NT2/D1 (cell line): ENCODE data around the gene GSTM1.
A peak's percentile ranks its signal among the peaks of the same experiment; 100 is the strongest.
"Not testable (repeated sequence)": the region's sequence is repeated elsewhere in the genome, so short reads cannot be mapped to it uniquely, and the experiment has no call there.

ENCODE experiments used
- DNase-seq: peaks from one replicate; pipeline ENCODE4 v3.0.0-alpha.2; 2011; ENCODE audit warnings: low read depth, low spot score
- H3K27me3 ChIP-seq: 2 replicates; pipeline ENCODE4 v1.6.0; 2011; ENCODE audit warnings: mild to moderate bottlenecking; ENCODE audit not compliant: insufficient read length, insufficient read depth
- H3K36me3 ChIP-seq: 2 replicates; pipeline ENCODE4 v1.6.1; 2011; ENCODE audit warnings: mild to moderate bottlenecking, low read length, mixed read lengths; ENCODE audit not compliant: insufficient read depth, insufficient read length
- H3K4me1 ChIP-seq: 2 replicates; pipeline ENCODE4 v1.5.1; 2011; ENCODE audit not compliant: insufficient read depth, insufficient read length
- H3K4me3 ChIP-seq: 2 replicates; pipeline ENCODE4 v1.5.1; 2011; ENCODE audit warnings: low read depth; ENCODE audit not compliant: insufficient read length
- H3K9ac ChIP-seq: 2 replicates; pipeline ENCODE4 v1.6.0; 2011; ENCODE audit warnings: low read depth; ENCODE audit not compliant: insufficient read length
- H3K9me3 ChIP-seq: 2 replicates; pipeline ENCODE4 v1.5.1; 2011; ENCODE audit warnings: mild to moderate bottlenecking, low read length; ENCODE audit not compliant: insufficient read depth
- SUZ12 ChIP-seq: IDR thresholded peaks from 2 replicates; pipeline ENCODE4 v1.6.1; 2011; ENCODE audit not compliant: insufficient read length, insufficient read depth; ENCODE audit errors: extremely low read depth
- YY1 ChIP-seq: IDR thresholded peaks from 2 replicates; pipeline ENCODE4 v1.6.1; 2011; ENCODE audit not compliant: insufficient read length, insufficient read depth
- ZNF274 ChIP-seq: IDR thresholded peaks from 2 replicates; pipeline ENCODE4 v1.6.1; 2011; ENCODE audit warnings: mild to moderate bottlenecking, low read depth, low read length

GSTM1 gene

DNA sequence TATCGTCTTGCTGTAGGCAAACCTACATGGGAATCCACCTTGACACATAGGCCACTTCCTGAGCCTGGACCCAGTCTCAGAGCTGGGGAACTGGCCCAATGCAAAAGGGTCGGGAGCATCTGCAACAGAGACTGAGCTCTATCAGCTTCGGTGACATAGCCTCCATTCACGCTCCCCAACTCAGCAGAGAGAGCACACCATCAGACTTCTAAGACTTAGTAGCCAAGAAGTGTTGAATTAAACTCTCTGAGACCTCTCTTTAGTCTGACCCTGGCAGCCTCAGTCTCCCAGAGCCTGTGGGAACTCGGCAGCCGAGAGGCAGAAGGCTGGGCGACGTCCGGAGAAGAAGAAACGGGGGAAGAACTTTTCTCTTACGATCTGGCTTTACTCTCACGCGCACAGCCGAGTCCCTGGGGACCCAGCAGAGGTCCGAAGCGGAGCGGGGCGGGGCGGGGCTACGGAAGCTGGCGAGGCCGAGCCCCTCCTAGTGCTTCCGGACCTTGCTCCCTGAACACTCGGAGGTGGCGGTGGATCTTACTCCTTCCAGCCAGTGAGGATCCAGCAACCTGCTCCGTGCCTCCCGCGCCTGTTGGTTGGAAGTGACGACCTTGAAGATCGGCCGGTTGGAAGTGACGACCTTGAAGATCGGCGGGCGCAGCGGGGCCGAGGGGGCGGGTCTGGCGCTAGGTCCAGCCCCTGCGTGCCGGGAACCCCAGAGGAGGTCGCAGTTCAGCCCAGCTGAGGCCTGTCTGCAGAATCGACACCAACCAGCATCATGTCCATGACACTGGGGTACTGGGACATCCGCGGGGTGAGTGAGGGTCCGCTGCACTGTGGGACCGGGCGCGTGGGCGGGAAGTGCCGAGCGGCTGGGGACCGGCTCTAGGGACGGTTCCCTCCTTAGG, 31.8 kb upstream of the GSTM1 start, which contains the start of gene GSTM4:
TSS of gene GSTM4 (plus strand) at position 485 of the 905 bp plus-strand sequence. CDS start at position 776, 291 bp downstream.
- H3K4me3 ChIP-seq = peak within 1 kb of the TSS; percentile 71
- no peak for TF ChIP-seq ZNF274
- TF ChIP-seq SUZ12 = no peak
- TF ChIP-seq YY1 = no peak
- DNase-seq = peak; percentile 71
- H3K9ac ChIP-seq = peak within 1 kb of the TSS; percentile 76
- no peaks in the 10 kb centered on the region for H3K9me3 ChIP-seq
- H3K4me1 ChIP-seq = no peaks in the 10 kb centered on the region
- no peaks in the 10 kb centered on the region for H3K36me3 ChIP-seq
- peaks cover 9% of the 10 kb centered on the region for H3K27me3 ChIP-seq

DNA sequence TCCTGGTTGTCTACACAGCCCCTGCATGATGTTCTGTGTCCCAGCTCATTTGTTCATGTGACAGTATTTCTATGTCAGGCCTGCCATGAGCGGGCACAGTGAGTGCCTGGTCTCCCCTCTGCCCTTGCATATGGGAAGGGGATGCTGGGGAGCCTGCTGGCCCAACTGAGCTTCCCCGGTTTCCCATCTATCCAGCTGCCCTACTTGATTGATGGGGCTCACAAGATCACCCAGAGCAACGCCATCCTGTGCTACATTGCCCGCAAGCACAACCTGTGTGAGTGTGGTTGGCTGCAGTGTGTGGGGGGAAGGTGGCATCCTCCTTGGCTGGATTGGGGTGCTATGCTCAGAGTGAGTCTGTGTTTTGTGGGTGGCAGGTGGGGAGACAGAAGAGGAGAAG, 30.2 kb upstream of the GSTM1 start:
- H3K27me3 ChIP-seq = peaks cover 9% of the 10 kb centered on the region
- no peak for TF ChIP-seq ZNF274
- no peak for TF ChIP-seq YY1
- TF ChIP-seq SUZ12 = no peak
- no peaks in the 10 kb centered on the region for H3K36me3 ChIP-seq
- no peak for DNase-seq
- no peak overlapping the region for H3K4me3 ChIP-seq
- H3K9ac ChIP-seq = no peak overlapping the region
- no peaks in the 10 kb centered on the region for H3K9me3 ChIP-seq
- H3K4me1 ChIP-seq = no peaks in the 10 kb centered on the region

DNA sequence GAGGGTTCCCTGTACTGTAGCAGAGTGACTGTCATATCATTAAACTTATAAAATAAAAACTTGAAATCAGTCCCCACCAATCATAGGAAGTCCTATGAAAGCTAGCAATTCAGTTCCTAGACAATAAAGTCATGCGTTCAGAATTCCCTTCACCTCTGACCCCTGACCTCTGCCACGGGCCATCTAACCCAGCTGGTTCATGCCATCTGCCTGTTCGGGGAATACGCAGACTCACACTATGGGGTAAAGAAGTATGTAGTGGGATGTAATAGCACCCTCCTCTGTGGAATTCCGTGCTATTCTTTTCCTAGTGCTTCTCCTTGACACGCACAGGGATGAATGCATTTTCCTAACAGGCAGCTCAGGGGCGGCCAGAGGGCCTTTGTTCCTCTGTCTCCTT, 29.6 kb upstream of the GSTM1 start:
- peaks cover 9% of the 10 kb centered on the region for H3K27me3 ChIP-seq
- no peak for TF ChIP-seq SUZ12
- TF ChIP-seq ZNF274 = no peak
- no peak for TF ChIP-seq YY1
- H3K9ac ChIP-seq = no peak overlapping the region
- H3K9me3 ChIP-seq = no peaks in the 10 kb centered on the region
- DNase-seq = no peak
- no peaks in the 10 kb centered on the region for H3K36me3 ChIP-seq
- no peaks in the 10 kb centered on the region for H3K4me1 ChIP-seq
- H3K4me3 ChIP-seq = no peak overlapping the region

DNA sequence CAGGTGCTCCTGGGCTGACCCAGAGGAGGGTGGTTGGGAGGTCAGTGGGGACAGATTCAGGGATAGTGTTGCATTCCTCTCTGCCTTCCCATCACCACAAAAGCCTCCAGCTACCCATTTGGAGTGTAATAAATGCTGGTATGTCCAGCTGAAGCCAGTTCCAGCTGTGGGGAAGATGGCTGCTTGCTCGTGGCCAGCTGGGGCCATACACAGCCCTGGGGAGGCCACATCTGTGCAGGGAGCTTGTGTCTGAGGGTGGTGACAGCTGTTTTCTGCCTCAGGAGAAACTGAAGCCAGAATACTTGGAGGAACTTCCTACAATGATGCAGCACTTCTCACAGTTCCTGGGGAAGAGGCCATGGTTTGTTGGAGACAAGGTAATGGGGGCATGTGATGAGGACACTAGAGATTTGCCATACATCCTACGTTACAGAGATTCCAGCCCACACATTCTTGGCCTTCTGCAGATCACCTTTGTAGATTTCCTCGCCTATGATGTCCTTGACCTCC, 29.0 kb upstream of the GSTM1 start:
- Histone ChIP-seq H3K27me3 (peaks cover 9% of the 10 kb centered on the region), H3K9ac (no peak overlapping the region), H3K36me3 (no peaks in the 10 kb centered on the region), H3K4me1 (no peaks in the 10 kb centered on the region), H3K9me3 (no peaks in the 10 kb centered on the region), H3K4me3 (no peak overlapping the region)
- TF ChIP-seq SUZ12 (no peak), YY1 (no peak), ZNF274 (no peak)
- no peak for DNase-seq

DNA sequence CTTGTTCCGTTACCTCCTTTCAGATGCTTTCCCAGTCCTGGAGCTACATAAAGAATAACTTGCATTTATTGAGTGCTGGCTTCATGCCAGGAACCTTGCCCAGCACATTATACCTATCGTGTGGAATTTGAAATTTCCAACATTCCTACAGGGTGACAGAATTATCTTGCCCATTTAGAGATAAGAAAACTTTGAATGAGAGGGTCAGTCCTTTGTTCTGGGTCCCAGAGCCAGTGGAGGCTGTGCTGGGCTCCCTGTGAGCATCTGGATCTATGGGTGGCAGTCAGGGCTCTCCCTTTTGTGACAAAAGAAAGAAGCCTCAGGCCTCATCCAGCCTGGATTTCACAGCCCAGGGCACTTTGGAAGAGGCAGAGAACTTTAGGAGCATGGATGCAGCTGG, 28.5 kb upstream of the GSTM1 start:
- Histone ChIP-seq H3K36me3 (no peaks in the 10 kb centered on the region), H3K4me1 (no peaks in the 10 kb centered on the region), H3K4me3 (no peak overlapping the region), H3K9me3 (no peaks in the 10 kb centered on the region), H3K27me3 (peaks cover 8% of the 10 kb centered on the region), H3K9ac (no peak overlapping the region)
- TF ChIP-seq YY1 = no peak
- no peak for TF ChIP-seq ZNF274
- TF ChIP-seq SUZ12 = no peak
- no peak for DNase-seq

DNA sequence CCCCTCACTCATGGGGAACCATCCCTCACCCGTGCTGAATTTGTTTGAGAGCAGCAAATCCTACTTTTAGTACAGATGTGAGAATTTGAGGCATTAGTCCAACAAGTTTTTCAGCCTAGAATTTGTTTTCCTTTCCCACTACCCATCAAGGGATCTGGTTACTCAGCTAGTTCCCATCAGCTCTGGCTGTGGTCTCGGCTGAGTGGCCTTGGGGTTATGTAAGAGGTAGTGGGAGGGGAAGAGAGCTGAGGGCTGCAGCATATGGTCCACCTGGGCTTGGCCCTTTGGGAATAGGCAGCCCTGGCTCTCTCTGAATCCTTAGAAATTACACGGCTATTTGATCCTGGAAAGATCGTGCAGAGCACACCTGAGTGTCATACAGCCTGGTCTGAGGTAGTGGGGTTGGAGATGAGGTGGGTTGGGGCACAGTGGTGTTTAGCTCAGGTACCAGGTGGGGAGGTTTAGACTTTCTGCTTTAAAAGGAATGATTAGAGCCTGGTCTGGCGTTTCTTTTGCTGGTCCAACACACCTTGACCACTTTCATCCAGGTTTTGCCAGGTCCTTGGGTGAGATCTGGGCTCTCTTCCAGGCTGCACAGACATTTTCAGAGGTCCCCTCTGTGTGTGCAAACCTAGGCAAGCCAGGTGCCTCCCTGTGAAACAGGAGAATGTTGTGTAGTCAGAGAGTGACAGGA, 27.5 kb upstream of the GSTM1 start:
- Histone ChIP-seq H3K4me1 (no peaks in the 10 kb centered on the region), H3K36me3 (no peaks in the 10 kb centered on the region), H3K27me3 (no peaks in the 10 kb centered on the region), H3K4me3 (no peak overlapping the region), H3K9ac (no peak overlapping the region), H3K9me3 (no peaks in the 10 kb centered on the region)
- TF ChIP-seq SUZ12 (no peak), YY1 (no peak), ZNF274 (no peak)
- no peak for DNase-seq

DNA sequence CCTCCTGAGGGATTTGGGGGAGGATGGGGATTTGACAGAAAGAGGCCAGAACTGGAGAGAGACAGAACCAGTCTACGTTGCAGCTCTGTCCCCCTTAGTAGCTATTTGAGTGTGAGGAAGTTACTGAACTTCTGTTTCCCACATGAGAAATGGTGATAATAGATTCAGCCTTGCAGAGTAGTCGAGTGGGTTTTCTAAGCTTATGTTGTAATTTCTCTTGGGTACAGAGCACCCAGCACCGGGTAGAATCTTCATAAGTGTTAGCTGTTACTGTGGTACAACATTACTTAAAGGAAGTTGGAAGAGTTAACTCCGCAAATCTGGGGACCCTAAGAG, 27.0 kb upstream of the GSTM1 start:
- not testable (repeated sequence) for DNase-seq, H3K36me3 ChIP-seq, H3K27me3 ChIP-seq, H3K9me3 ChIP-seq, H3K4me3 ChIP-seq, H3K9ac ChIP-seq, H3K4me1 ChIP-seq
